GM18861 (cell line): ENCODE data around the gene DNAH10.

ENCODE experiments used
- ATAC-seq: cut with Tn5 transposase; IDR thresholded peaks from one replicate; pipeline ENCODE4 v1.9.1; 2021; ENCODE audit not compliant: unreplicated experiment

Gene DNAH10

GRCh38 chr12:123962513-123962912 is 200.4 kb downstream of the DNAH10 start:
- ATAC-seq, result no peak

DNA sequence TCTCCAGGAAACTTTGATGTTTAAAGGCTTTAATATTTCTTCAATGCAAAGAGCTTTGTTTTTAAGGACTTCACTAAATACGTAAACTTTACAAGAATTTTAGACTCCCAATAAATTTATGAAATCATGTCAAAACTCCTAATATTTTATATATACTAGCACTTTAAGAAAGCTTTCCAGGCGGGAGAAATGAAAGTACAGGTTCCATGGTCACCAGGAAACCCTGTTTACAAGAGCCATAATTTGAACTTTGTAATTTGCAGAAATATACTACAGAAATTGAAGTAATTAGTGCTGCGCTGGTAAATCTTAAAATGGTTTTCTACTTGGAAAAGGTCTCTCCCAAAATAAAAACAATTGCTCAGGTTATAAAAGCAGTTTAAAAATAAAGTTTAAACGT is 201.7 kb downstream of the DNAH10 start:
- ATAC-seq, result no peak

DNA sequence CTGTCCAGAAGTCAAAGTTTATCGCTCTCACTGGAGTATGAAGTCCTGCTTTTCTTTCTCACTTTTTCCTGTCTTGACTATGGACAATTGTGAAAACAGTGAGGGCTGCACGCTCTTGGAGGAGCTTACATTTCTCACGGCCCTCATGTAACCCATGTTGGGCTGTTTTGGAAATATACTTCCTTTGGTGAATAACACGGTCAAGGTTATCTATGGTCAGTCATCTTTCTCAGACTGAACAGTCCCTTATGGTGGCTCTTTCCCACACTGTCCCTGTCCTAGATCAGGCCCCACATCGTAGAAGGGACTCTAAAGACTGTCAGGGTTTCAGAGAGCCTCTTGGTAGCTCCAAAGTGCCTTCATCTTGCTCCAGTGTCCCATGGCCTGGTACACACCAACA is 203.3 kb downstream of the DNAH10 start:
- no peak for ATAC-seq

DNA sequence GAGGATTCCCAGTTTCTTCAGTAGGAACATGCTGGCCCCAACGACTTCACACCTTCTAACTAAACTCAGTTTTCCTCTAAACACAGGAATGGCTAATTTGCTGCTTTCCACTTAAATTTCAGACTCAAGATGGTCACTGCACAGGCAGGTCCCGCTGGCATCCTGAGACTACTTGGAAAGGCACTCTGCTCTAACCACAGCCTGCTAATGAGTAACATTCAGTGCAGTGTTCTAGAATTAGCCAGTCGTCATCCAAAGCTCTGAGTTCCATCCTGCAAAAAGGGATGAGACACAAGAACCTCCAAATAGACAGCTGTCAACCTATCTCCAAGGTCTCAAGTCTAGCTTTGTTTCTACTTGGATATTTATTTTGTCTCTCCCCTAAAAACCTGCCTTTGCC is 204.5 kb downstream of the DNAH10 start:
- ATAC-seq, result no peak

- no peak for ATAC-seq
Observed at GRCh38 chr12:123967121-123967586, 205.1 kb downstream of the DNAH10 start.

DNA sequence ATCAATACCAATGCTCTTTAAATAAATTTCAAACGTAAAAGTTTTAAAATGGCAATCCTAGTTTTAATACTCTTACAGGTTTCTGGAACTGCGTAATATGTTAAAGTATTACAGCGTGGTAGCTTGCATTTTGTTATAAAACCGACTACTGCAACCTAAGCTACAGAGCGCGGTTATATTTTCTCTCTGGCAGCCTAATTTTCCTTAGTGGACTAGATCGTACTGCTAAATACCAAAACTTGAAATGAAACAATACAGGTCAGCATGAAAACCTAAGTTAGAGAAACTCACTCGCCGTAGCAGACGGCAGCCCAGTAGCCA is 209.3 kb downstream of the DNAH10 start:
- ATAC-seq, result no peak

GRCh38 chr12:123971770-123972456 is 209.8 kb downstream of the DNAH10 start:
- no peak for ATAC-seq

DNA sequence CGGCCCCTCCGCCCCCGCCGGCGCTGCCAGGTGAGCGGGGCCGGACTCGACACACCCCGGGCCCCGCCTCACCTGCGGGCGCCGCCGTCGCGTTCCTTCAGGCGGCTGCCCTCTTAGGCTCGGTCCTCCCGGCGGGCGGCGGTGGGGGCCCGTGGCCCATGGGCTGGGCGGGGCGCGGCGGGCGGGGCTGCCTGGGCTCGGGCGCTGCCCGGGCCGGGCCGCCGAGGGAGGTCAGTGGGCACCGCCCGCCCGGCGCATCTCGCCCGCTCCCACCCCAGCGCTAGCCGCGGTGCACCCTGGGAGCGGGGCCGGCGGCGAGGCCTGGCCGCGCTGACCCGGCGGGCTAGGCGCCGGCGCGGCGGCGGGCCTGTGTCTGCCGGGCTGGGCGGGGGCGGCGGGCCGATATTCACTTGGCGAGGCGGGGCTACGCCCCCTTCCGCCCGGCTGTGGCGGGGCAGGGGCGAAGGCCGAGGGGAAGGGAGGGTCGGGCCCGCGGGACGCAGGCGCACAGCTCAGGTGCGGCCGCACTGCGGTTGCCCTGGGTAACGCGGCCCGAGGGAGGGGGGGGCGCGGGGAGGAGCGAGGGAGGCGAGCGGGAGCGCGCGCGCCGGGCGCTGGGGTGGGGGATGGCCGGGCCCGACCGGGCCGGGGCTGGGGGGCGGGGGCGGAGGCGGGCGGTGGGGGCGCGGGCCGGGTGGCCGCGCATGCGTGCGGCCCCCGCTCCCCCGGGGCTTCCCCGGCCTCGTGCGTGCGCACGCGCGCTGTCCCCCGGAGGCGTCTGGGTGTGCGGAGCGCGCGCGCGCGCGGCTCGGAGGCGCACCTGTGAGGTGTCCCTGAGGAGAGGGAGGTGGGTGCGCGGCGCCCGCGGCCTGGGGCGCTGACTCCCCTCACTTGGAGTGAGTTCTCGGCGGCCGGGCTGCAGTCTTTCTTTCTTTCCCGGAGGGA is 210.6 kb downstream of the DNAH10 start, which contains the start of the genes CCDC92 and ZNF664:
Gene CCDC92, minus strand, starts transcription at position 375 of the 945 bp plus-strand sequence. CDS start 28,526 bp downstream, outside the sequence.
Gene ZNF664, plus strand, starts transcription at position 759 of the 945 bp plus-strand sequence. CDS start 38,930 bp downstream, outside the sequence.
- peak; percentile 64 for ATAC-seq

- no peak for ATAC-seq
Observed at GRCh38 chr12:123973552-123974341, 211.6 kb downstream of the DNAH10 start.

GRCh38 chr12:123976227-123976826 is 214.2 kb downstream of the DNAH10 start:
- ATAC-seq, result no peak

DNA sequence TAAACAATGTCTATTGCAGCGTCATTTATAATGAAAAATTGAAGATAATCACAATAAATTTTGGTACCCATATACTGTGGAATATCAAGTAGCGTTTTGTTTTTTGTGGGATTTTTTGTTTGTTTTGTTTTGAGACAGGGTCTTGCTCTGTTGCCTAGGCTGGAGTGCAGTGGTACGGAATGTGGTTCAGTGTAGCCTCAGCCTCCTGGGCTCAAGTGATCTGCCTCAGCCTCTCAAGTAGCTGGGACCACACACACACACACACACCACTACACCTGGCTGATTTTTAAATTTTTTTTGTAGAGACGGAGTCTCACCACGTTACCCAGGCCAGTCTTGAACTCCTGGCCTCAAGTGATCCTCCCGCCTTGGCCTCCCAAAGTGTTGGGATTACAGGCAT is 217.5 kb downstream of the DNAH10 start:
- no peak for ATAC-seq

- no peak for ATAC-seq
Observed at GRCh38 chr12:123982269-123982668, 220.2 kb downstream of the DNAH10 start.

DNA sequence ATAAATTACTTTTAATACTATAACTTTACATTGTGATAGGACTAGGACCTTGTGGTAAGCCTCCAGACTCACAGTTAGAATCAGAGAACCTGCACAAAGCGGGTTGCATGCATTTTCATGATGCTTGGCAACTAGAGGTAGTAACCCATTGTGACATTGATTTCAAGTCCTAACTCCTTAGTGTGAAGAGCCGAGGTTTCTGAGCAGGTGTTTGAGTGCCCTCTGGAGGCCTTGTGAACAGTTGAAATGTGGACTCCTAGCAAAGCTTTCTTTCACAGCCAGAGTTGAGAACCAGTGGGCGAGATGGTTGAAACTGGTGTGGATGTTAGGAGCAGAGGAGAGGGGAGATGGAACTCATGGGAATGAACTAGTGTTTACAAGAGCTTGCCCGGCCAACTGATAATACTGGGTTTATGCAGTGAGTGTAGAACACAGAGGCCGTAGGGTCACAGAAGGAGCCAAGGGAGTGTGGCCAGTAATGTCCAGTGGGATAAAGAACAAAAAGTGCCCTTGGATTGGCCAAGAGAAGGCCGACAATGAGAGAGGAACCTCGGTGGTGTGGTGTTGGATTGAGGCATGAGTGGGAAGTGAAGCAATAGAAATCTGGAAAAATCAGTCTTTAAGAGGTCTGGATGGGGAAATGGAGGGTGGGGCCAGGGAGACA is 221.9 kb downstream of the DNAH10 start:
- ATAC-seq, result no peak

- no peak for ATAC-seq
Observed at GRCh38 chr12:123984903-123985302, 222.8 kb downstream of the DNAH10 start.
